Stimulated activated CD8-positive, alpha-beta memory T cell treated with anti-CD3 and anti-CD28 coated beads, Interleukin-15, amount 100 ng/mL, for 4 hours (primary cell): Measurements from ENCODE around the gene PCDH20.
"Not testable (repeated sequence)": the region's sequence is repeated elsewhere in the genome, so short reads cannot be mapped to it uniquely, and the experiment has no call there.

ENCODE experiments used
- DNase-seq, 2 donors: peaks; one replicate each; pipeline ENCODE4 v3.0.0-alpha.2; 2020; ENCODE audit warnings: low read depth in 2 of 2

PCDH20 gene, protein sequence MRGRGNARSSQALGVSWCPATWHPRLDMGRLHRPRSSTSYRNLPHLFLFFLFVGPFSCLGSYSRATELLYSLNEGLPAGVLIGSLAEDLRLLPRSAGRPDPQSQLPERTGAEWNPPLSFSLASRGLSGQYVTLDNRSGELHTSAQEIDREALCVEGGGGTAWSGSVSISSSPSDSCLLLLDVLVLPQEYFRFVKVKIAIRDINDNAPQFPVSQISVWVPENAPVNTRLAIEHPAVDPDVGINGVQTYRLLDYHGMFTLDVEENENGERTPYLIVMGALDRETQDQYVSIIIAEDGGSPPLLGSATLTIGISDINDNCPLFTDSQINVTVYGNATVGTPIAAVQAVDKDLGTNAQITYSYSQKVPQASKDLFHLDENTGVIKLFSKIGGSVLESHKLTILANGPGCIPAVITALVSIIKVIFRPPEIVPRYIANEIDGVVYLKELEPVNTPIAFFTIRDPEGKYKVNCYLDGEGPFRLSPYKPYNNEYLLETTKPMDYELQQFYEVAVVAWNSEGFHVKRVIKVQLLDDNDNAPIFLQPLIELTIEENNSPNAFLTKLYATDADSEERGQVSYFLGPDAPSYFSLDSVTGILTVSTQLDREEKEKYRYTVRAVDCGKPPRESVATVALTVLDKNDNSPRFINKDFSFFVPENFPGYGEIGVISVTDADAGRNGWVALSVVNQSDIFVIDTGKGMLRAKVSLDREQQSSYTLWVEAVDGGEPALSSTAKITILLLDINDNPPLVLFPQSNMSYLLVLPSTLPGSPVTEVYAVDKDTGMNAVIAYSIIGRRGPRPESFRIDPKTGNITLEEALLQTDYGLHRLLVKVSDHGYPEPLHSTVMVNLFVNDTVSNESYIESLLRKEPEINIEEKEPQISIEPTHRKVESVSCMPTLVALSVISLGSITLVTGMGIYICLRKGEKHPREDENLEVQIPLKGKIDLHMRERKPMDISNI

DNA sequence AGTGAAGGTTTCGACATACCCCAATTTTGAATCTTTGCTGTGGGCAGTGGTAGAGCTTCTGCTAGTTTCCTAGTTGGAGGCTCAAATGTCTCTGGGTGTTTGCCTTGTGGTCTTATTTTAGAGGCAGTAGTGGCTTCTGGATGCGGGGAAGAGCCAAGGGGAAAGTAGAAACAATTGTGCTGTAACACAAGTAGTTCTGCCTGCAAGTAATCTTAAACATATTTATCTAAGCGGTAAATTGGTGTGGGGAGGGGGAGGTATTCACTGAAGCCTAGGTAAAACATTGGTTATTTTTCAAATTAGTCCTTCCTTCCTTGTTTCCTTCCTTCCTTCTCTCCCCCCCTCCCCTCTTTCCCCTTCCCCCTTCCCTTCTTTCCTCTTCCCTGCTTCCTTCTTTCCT, at the start of gene PCDH20:
Gene PCDH20 (minus strand): TSS at position 101 of the 400 bp plus-strand sequence. CDS start 691 bp downstream, outside the sequence.
- DNase-seq: no peak

DNA sequence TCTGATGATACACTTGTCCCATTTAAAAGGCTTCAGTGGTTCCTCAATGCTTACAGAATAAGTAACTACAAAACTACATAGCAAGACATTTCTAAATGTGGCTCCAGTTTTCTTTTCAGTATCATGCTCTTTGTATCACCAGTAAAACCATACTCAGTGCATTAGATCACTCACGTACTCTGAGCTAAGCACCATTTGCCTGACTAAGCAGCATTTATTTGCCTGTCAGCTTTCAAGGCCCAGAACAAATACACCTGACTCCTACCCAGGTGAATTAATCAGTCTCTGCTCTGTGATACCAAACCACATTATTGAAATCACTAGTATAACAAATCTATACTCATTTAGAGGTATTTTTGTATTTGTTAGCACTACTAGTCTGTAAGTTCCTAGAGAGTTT, 47.4 kb upstream of the PCDH20 start:
- DNase-seq: no peak

DNA sequence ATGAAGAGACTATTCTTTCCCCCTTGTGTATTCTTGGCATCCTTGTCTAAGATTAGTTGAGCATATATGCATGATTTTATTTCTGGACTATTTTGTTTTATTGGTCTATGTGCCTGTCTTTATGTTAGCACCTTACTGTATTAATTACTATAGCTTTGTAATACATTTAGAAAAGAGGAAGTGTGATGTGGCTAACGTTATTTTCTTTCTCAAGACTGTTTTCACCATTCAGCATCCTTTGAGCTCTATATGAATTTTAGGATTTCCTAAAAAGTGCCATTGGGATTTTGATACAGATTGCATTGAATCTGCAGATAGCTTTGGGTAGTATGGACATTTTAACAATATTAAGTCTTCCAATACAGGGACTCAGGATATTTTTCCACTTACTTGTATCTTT, 37.5 kb upstream of the PCDH20 start:
- no peak for DNase-seq

DNA sequence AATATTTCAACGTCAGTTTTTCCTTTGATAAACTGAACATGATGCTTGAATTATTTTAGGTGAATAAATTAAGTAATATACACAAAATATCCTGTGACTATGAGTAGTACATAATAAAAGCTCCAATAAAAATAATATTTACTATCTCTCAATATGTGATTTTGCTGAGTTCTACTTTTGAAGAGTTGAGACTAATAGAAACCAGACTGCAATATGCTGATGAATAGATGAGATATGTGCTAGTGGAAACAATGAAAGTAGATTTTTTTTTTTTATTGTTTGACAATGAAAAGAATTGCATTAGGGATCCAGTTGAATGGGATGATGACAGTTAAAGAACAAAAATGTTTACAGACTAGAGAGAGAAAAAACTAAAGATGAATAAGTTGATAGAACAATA, 16.4 kb upstream of the PCDH20 start:
- DNase-seq: no peak

DNA sequence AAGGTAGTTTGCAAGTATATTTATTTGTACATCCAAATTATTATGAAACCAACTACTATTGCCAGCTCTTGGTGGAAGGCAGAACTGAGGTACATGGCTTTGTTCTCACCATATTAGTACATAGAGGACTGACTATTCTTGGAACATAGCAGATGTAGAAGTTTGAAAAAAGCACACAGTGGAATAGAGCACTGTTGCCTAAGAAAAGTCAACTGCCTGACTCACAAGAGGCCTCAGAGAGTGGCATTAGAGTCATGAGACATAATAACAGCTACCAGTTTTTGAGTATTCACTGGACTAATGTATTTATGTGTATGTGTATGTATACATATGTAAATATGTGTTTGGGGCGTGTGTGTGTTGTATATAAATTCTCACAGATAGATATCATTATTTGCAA, 8.3 kb upstream of the PCDH20 start:
- DNase-seq: no peak

DNA sequence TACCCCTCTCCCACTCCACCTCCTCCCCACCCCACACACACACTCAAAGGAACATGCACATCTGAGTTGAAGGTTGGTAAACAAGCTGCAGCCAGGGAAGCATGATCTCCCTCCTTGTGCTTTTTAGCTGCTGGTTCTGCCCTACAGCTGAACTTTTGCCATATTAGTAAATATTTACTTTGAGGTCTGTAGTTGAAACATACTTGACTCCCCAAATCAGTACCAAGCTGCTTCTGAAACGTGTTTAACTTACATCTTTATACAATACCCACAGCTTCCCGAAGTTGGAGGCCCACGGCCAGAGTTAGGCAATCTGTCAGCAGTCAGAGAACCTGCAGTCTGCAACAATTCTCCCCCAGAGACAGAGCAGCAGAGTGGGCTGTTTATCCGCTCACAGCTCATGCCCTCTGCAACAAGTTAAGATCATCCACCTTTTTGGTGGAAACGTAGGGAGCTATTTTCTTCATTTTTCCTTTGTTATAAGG, 1.5 kb upstream of the PCDH20 start:
- DNase-seq: no peak

DNA sequence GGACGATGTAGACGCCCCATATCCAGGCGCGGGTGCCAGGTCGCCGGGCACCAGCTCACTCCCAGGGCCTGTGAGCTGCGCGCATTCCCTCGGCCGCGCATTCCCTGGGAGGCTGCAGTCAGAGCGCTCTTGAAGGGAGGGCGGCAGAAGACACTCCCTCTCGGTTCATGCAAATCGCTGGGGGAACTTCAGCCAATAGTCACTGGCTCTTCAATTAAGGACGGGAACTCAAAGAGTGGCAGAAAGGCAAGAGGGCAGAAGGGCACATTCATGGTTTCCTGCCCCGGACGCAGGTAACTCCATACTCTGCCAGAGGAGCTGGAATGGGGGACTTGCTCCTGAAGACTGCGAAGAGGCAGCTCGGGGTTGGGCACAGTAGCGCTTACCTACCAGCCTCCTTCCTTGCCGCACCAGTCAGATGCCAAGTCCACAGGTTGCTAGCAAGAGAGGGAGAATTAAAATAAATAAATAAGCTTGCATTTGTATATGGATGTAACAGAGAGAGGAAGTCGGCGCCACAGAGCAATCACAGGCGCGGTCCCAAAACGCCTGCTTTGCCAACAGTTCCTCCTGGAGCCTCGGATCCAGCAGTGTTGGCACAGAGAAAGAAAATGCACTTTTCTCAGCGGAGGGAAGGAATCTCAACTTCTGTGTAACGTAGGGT, 459 bp downstream of the PCDH20 start:
- DNase-seq: no peak

DNA sequence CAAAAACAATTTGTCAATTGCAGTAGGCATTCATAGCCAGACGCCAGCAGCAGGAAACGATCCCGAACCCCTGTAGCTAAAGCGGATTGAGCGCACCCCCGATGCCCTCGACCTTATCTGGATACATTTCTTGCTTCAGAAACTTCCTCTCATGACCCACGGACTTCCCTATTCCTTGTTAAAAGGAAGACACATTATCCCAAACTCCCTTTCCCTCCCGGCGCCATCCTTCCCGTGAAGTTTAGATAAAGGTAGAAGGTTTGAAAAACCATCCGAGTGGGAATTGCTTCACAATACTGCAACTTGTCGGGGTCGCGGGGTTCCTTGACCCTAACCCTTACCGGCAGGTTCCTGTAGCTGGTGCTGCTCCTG, 977 bp downstream of the PCDH20 start:
- no peak for DNase-seq

DNA sequence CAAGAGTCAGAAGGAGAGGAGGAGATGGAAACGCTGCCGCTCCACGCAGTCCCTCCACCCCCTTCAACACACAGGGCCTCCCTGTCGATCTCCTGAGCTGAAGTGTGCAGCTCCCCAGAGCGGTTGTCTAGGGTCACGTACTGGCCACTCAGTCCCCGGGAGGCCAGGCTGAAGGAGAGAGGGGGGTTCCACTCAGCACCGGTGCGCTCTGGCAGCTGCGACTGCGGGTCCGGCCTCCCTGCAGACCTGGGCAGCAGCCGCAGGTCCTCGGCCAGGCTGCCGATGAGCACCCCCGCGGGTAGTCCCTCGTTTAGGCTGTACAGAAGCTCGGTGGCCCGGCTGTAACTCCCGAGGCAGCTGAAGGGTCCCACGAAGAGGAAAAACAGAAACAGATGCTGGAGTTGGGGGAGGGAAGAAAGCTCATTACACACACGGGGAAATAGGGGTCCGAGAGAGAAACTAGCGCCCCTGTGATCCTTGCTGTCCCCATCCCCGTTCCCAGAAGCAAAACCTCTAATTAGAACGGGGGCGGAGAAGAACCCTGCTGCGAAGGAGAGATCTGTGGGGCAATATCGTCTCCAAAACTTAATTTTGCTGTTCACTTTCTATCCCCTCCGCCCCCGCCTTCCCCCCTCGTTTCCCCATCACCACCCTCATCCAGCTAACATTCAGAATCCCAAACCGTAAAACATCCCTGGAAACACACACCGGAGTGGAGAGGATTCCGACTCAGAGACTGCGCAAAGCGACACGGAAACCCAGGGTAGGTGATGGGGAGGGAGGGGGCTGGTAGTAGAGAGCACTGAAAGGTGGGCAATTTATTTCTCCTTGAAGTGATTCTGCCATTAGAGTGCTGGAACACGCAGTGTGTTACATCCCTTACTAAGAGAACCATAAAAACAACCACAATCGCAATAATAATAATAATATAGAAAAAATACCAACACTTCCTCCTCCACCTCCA, 1.8 kb downstream of the PCDH20 start:
- DNase-seq: no peak

DNA sequence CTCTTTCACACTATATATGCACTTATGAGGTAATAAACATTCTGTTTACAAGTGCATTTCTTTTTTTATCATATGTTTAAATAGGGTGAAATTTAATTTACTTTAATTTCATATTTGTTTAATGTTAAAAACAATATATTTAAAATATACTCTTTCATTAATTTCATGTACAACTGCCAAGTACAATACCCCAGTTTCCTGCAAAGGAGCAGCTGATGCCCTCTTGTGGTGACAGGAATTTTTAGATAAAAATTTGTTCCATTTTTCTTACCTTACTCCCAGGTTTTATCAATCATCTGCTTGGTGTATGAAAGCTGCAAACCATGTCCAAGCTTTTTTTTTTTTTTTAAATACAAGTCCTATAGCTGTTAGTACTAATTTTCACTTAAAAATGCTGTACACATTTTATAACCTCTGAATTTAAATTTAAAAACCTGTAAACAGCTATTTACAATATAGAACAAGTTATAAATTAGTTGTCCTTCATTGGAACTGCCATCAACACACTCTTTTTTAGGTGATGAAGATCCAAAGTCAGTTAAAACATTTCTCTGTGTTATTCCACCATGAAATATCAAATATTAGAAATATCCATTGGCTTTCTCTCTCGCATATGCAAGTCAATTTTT, 4.9 kb downstream of the PCDH20 start:
- no peak for DNase-seq

DNA sequence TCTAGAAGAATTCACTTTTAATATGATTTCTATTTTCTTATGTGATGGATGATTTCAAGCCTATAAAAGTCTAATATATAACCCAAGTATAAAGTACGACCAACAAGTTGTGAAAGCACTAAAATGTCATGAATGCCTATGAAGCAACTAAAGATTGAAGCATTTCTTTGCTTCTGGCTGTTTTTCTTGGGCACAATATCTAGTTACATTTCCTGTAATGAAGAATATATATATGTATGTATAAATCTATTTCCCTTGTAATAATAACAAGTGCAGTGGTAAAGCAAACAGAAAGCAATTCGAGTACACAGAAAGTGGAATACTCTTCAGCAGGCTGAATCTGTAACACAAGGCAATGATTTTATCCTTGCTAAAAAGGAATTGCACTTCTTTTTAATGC, 5.4 kb downstream of the PCDH20 start:
- no peak for DNase-seq

DNA sequence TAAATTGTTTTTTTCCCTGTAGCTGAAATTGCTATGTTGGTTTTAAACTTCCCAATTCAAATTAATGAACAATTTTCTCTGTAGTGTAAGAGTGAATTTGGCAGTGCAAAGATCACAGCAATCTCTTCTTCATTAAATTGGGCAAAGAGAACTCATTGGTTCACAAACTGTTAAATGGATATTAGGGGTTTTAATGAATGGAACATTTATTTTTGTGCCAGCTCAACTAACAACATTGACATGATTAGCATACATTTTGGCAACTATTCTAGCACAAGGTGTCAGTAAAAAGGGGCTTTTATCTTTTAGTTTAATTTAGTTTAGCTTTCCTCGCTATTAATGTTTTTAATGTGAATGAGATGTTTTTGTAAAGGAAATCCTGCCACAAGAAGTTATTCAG, 7.1 kb downstream of the PCDH20 start:
- no peak for DNase-seq

DNA sequence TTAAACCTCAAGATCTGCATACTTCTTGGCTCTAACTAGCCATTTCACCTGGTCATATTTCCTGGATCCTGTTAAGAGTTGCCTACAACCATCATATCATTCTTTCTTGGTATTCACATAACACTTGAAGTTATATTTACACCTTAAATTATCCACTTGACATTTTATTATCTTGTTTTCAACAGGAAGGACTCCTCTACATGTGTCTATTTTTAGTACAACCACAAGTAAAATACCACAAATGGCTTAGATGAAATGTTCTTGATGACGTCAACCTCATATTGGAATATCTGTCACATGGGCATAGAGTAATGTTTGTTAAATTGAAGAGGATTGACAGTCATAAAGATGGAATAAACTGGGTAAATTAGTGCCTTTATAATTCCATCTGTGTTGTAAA, 9.4 kb downstream of the PCDH20 start:
- no peak for DNase-seq

DNA sequence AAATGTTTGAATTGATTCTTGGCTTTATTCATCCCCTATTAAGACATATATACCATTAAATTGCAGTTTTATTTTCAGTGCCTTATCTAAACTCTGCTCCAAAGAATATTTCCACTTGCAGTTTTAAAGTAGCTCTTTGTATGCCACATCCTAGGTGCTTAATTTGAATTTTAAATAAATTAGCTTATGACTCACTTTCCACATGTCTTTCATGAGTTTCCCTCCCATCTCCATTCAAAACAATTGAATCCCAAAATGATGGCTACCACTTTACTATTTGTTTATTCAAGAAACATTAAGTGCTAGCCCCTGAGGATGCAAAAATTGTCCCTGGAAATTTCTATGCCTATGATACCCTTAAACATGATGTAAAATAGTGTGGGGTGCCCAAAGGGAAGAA, 19.5 kb downstream of the PCDH20 start:
- no peak for DNase-seq

DNA sequence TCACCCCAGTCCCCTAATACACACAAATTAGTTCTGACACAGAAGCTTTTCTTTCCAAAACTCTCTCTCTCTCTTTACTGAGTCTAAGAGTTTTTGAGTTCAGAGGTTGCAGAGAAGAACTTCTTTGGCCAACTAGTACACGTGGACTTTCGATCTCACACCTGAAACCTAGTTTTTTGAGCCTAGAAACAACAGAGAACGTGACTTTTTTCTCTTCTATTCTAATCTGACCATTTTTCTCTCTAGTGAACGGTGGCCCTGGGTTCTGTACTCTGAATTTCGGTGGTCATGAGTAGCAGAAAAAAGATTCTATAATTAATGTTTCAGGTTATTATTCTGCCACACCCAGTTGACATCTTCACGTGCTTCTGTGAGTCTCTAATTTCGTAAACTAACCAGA, 24.2 kb downstream of the PCDH20 start:
- DNase-seq: no peak

DNA sequence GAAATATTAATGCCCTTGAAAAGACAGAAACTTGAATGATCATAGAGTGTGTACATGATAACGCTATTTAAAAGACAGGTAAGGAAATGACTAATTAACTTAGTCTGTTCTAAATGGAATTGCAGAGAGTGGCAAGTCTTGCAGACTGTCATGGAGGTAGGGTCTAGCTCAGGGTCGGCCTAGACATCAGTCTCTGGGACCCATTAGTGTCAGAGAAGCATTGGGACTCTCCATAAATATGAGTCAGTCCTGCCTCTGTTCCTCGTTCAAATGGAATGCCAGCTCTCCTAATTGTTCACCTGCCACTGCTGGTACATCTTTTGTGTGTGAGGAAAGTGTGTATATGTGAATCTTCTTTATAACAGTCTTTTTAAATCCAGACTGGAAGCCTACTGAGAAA, 28.0 kb downstream of the PCDH20 start:
- no peak for DNase-seq

DNA sequence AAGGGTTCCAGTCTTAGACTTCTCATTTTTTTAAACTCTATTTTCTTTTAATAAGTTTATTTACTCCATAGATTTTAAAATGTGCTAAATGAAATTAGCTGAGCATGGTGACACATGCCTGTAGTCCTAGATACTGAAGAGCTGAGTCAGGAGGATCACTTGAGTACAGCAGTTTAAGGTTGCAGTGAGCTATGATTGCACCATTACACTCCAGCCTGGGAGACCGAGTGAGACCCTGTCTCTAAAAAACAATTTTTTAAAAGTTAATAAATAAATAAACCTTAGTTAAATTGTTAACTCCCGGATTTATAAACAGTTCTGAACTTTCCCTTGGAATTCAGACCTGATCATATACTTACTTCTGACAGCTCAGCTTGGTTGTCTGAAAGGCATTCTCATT, 32.5 kb downstream of the PCDH20 start:
- no peak for DNase-seq

DNA sequence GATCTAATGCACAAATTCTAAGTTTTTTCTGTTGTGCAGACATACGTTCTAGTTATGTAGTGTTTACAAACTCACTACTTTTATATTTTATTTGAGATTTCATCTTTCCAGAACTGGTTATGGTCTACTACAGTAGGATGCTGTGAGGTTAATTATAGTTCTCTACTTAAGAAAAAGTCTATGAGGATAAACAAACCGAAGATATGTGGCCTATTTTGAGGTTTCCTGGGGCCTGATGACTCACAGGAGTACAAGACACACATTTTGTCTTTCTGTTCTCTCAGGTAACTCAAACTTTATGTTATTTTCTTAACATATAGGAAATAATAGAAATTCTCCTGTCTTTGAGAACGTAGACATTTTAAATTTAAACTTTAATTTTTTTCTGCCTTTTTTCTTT, 45.1 kb downstream of the PCDH20 start:
- no peak for DNase-seq

DNA sequence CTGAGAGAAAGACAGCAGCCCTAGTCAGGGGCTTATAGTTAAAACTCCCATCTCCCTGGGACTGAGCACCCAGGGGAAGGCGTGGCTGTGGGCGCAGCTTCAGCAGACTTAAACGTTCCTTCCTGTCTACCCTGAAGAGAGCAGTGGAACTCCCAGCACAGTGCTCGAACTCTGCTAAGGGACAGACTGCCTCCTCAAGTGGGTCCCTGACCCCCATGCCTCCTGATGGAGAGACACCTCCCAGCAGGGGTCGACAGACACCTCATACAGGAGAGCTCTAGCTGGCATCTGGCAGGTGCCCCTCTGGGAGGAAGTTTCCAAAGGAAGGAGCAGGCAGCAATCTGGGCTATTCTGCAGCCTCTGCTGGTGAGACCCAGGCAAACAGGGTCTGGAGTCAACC, 51.0 kb downstream of the PCDH20 start:
- not testable (repeated sequence) for DNase-seq

DNA sequence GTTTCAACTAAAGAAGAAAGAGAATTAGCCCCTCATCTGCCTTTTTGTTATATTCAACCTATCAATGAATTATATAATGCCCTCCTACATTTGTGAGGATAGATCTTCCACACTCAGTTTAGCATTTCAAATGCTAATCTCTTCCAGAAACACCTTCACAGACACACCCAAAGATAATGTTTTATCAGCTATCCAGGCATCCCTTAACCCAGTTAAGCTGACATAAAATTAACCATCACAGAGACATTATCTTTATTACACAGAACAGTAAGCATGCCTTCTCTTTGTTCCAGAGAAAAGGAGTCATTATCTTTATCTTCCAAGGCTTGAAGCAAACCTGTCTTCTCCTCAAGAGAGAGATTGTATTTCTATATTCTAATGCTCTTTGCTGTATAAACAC, 53.1 kb downstream of the PCDH20 start:
- DNase-seq: no peak
